Middle frontal gyrus (tissue), 1 donor: Measurements from ENCODE around the gene HSD17B2.
"Not testable (repeated sequence)": the region's sequence is repeated elsewhere in the genome, so short reads cannot be mapped to it uniquely, and the experiment has no call there.

Experiments used
- DNase-seq: peaks from one replicate; pipeline ENCODE4 v3.0.0-alpha.2; 2015; ENCODE audit warnings: low spot score; ENCODE audit errors: extremely low spot score

Gene HSD17B2

DNA sequence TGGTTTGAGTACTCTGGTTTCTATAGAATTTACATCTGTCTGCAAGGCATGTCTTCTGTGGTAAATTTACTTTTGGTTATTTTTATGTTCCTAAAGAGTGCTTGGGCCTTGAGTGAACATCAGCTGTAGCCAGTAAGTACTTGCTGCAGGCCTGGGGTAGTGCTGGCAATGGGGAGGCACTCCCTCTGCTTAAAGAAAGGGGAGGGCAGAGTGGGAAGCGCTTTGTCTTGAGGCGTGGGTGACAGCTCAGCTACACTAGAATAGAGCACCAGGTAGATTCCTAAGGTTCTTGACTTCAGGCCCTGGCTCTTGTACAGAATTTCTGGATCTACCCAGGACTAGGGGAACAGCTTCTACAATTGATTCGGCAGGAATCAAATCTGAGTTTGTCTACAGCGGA, 84.4 kb downstream of the HSD17B2 start:
- DNase-seq, result no peak

- no peak for DNase-seq
These were observed 89.6 kb downstream of the HSD17B2 start for GRCh38 chr16:82124651-82125050.

- no peak for DNase-seq
These were observed 94.8 kb downstream of the HSD17B2 start for GRCh38 chr16:82129881-82130280.

DNA sequence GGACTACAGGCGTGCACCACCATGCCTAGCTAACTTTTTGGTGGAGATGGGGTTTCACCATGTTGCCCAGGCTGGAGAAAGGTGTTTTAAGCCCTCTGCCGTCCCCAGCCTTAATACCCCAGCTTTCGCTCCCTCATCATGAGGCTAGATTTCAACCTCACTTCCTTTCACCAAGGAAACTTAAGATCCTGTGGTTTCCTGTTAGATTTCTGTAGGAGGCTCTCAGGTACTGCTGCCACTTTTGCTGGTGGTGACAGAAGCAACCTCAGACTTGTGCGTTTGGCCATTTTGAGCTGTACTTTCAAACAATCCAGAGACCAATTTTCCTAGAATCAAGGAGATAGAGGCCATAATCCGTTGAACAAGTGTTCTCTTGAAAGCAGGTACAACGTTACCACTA, 98.7 kb downstream of the HSD17B2 start:
- DNase-seq, result no peak

DNA sequence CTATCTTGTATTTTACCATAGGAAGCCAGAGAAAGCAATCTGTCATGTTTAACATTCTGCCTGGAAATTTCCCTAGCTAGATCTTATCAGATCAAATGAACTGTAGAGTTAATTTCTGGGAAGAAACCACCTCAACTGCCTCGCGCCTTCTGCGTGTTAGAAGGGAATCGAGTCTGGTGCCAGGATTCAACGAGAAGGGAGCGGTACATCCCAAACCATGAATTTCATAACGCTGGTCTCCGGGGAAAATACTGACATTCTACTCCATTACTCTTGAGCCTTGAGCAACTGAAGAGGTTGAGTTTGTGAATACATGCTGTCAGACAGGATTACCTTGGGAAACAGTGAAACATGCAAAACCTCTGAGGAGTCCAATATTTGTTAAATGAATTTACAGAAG, 99.8 kb downstream of the HSD17B2 start:
- no peak for DNase-seq

- no peak for DNase-seq
These were observed 100.8 kb downstream of the HSD17B2 start for GRCh38 chr16:82135844-82136243.

DNA sequence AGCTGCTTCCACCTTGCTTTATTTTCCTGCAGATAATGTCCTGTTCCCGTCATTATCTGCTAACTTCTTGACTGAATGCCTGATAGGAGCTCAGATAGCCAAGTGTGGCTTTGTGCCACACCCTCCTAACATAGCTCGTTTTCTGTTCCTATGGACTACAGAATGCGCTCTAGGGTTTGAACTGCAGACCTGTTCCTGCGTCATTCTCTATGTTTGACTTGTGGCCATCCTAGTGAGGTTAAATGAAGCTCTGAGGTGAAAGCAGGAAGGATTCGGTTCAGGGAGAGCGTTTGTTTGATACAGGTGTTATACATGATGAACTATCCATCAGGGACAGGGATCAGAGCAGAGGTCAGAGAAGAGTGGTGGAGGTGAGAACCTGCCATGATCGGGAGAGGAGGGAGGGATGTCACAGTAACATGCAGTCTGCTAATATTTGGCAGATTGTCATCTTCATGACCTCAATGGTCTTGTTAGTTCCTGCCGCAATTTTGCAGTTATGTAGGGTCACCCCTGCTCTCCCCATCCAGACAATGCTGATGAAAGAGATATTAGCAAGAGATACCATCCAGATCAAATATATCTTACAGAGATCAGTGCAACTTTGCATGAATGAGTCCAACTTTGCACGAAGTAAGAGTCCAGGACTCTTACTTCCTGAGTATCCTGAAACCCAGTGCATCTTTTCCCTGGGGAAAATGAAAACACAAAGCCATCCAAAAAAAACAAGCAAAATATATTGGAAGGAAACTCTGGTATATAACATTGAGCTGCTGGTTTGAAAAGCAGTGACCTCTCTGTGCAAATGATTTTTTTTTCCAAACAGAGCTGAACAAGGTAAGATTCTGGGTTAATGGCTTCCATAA, 102.1 kb downstream of the HSD17B2 start:
- DNase-seq, result no peak

DNA sequence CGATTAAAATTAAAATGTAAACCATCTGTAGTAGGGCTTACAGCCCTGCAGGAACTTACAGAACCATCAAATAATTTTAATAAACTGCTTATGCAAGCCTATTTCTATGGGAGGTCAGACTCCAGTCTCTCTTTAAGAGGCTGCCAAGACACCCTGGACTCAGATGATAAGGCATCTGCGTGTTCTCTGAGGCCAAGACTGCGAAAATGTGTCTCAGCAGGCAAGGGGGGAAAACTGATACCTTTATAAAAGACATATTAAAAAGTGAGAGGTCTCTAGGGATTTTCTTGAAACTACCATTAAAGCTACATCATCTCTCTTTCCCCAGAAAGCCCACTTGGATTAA, 102.7 kb downstream of the HSD17B2 start:
- no peak for DNase-seq

- DNase-seq, result no peak
These were observed 103.6 kb downstream of the HSD17B2 start for GRCh38 chr16:82138478-82139285.

DNA sequence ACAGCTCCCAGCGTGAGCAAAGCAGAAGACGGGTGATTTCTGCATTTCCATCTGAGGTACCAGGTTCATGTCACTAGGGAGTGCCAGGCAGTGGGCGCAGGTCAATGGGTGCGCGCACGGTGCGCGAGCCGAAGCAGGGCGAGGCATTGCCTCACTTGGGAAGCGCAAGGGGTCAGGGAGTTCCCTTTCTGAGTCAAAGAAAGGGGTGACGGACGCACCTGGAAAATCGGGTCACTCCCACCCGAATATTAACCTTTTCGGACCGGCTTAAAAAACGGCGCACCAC, 104.2 kb downstream of the HSD17B2 start:
- not testable (repeated sequence) for DNase-seq

DNA sequence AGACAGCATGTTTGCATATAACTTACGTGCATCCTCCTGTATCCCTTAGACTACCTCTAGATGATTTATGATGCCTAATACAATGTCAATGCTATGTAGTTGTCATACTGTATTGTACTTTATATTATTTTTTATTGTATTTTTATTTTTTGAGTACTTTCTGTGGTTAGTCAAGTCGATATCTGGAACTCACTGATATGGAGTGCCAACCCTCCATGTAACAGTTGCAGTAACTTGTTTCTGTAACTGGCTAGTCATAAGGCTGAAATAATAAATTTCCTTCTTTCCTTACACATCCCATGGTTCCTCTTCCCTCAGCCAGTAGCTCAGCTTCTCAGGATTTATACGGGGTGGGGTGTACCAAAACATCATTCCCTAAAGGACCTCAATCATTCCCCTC, 111.5 kb downstream of the HSD17B2 start:
- DNase-seq, result no peak

- no peak for DNase-seq
These were observed 111.9 kb downstream of the HSD17B2 start for GRCh38 chr16:82146957-82147356.

- DNase-seq, result no peak
These were observed 112.5 kb downstream of the HSD17B2 start for GRCh38 chr16:82147546-82147945.
